ENCODE results near the gene ARHGAP15.

The ARHGAP15 gene

GRCh38 chr2:143176606-143177005 is 47.4 kb downstream of the ARHGAP15 start:
- Histone ChIP-seq H3K27ac (replicated peaks) (no peak overlapping the region), H3K27me3 (ENCODE audit: insufficient read depth, poor library complexity, severe bottlenecking) (no peaks in the 10 kb centered on the region), H3K4me3 (replicated peaks; ENCODE audit: insufficient read depth, low read length) (no peak overlapping the region)
- TF ChIP-seq POLR2AphosphoS5 (IDR thresholded peaks at IDR 0.05; ENCODE audit: low read depth) (no peak), GABPA (IDR thresholded peaks at IDR 0.05; ENCODE audit: low read depth) (no peak), SPI1 (IDR thresholded peaks at IDR 0.05; ENCODE audit: borderline replicate concordance, low read depth) (no peak)
- TF ChIP-seq, protein P1, sequence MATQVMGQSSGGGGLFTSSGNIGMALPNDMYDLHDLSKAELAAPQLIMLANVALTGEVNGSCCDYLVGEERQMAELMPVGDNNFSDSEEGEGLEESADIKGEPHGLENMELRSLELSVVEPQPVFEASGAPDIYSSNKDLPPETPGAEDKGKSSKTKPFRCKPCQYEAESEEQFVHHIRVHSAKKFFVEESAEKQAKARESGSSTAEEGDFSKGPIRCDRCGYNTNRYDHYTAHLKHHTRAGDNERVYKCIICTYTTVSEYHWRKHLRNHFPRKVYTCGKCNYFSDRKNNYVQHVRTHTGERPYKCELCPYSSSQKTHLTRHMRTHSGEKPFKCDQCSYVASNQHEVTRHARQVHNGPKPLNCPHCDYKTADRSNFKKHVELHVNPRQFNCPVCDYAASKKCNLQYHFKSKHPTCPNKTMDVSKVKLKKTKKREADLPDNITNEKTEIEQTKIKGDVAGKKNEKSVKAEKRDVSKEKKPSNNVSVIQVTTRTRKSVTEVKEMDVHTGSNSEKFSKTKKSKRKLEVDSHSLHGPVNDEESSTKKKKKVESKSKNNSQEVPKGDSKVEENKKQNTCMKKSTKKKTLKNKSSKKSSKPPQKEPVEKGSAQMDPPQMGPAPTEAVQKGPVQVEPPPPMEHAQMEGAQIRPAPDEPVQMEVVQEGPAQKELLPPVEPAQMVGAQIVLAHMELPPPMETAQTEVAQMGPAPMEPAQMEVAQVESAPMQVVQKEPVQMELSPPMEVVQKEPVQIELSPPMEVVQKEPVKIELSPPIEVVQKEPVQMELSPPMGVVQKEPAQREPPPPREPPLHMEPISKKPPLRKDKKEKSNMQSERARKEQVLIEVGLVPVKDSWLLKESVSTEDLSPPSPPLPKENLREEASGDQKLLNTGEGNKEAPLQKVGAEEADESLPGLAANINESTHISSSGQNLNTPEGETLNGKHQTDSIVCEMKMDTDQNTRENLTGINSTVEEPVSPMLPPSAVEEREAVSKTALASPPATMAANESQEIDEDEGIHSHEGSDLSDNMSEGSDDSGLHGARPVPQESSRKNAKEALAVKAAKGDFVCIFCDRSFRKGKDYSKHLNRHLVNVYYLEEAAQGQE (IDR thresholded peaks at IDR 0.05; ENCODE audit: insufficient replicate concordance, low read depth), result no peak
- TF ChIP-seq, protein P2, sequence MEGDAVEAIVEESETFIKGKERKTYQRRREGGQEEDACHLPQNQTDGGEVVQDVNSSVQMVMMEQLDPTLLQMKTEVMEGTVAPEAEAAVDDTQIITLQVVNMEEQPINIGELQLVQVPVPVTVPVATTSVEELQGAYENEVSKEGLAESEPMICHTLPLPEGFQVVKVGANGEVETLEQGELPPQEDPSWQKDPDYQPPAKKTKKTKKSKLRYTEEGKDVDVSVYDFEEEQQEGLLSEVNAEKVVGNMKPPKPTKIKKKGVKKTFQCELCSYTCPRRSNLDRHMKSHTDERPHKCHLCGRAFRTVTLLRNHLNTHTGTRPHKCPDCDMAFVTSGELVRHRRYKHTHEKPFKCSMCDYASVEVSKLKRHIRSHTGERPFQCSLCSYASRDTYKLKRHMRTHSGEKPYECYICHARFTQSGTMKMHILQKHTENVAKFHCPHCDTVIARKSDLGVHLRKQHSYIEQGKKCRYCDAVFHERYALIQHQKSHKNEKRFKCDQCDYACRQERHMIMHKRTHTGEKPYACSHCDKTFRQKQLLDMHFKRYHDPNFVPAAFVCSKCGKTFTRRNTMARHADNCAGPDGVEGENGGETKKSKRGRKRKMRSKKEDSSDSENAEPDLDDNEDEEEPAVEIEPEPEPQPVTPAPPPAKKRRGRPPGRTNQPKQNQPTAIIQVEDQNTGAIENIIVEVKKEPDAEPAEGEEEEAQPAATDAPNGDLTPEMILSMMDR (IDR thresholded peaks at IDR 0.05; ENCODE audit: insufficient read depth, low read length), result no peak
- no peak for DNase-seq (ENCODE audit: low read depth in 1 of 2, low spot score in 1 of 2)

DNA sequence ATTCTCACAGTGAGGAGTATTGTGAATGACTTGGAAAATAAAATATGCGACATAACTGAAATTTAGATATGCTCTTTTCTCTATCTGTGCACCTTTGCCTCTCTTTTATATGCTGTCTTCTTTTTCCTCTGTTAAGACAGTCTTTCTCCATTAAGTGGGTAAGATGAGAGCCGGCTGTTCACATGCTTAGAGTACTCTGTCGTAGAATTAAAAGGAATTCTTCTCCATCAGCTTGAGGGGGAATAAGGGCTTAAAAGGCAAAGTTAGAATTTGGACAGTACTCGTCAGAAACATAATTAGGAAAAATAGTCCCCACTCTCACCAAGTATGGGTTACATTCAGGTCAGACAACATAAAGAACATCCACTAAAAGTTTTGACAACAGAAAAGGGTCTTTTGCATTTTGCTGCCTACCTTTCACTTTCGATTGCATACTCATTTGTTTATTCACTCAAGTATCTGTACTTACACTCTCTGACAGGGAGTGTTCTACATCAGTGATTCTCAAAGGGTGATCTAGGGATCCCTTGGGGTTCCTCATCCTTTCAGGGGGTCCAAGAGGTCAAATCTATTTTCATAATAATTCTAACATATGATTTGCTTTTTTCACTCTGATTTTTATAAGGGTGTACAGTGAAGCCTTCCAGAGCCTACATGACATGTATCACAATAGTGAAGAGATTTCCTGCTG is 48.0 kb downstream of the ARHGAP15 start:
- Histone ChIP-seq H3K27ac (replicated peaks) (no peak overlapping the region), H3K27me3 (ENCODE audit: insufficient read depth, poor library complexity, severe bottlenecking) (no peaks in the 10 kb centered on the region), H3K4me3 (replicated peaks; ENCODE audit: insufficient read depth, low read length) (no peak overlapping the region)
- no peak for DNase-seq (ENCODE audit: low read depth in 1 of 2, low spot score in 1 of 2)
- TF ChIP-seq GABPA (IDR thresholded peaks at IDR 0.05; ENCODE audit: low read depth) (no peak), SPI1 (IDR thresholded peaks at IDR 0.05; ENCODE audit: borderline replicate concordance, low read depth) (no peak), POLR2AphosphoS5 (IDR thresholded peaks at IDR 0.05; ENCODE audit: low read depth) (no peak)
- TF ChIP-seq, protein P1 (IDR thresholded peaks at IDR 0.05; ENCODE audit: insufficient replicate concordance, low read depth), result no peak
- TF ChIP-seq, protein P2 (IDR thresholded peaks at IDR 0.05; ENCODE audit: insufficient read depth, low read length), result no peak

DNA sequence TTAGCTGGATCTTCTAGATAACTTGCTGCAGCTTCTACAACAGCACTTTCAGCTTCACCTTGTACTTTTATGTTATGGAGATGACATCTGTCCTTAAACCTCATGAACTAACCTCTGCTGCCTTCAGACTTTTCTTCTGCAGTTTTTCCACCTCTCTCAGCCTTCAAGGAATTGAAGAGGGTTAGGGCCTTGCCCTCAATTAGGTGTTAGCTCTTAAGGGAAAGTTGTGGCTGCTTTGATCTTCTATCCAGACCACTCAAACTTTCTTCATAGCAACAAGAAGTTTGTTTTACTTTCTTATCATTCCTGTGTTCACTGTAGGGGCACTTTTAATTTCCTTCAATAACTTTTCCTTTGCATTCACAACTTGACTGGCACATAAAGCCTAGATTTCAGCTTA is 52.3 kb downstream of the ARHGAP15 start:
- DNase-seq (ENCODE audit: low read depth in 1 of 2, low spot score in 1 of 2), result no peak
- Histone ChIP-seq H3K4me3 (replicated peaks; ENCODE audit: insufficient read depth, low read length) (no peak overlapping the region), H3K27ac (replicated peaks) (no peak overlapping the region), H3K27me3 (ENCODE audit: insufficient read depth, poor library complexity, severe bottlenecking) (no peaks in the 10 kb centered on the region)
- TF ChIP-seq GABPA (IDR thresholded peaks at IDR 0.05; ENCODE audit: low read depth) (no peak), SPI1 (IDR thresholded peaks at IDR 0.05; ENCODE audit: borderline replicate concordance, low read depth) (no peak), POLR2AphosphoS5 (IDR thresholded peaks at IDR 0.05; ENCODE audit: low read depth) (no peak)
- TF ChIP-seq, protein P1 (IDR thresholded peaks at IDR 0.05; ENCODE audit: insufficient replicate concordance, low read depth), result no peak
- TF ChIP-seq, protein P2 (IDR thresholded peaks at IDR 0.05; ENCODE audit: insufficient read depth, low read length), result no peak

All from HL-60 (cell line).